Colonic mucosa (tissue), 4 donors: ENCODE measurements around the gene TSHZ2. TPM values are rescaled to one million over a fixed set of nuclear protein-coding genes. Genes with fewer than 3 reads are reported as not detected.

Experiments used
- DNase-seq: peaks from one replicate; pipeline ENCODE4 v3.0.0-alpha.2; 2020
- H3K27ac ChIP-seq: fragments of 200-600 bp; one replicate; pipeline ENCODE4 v1.8.0; 2021
- H3K27me3 ChIP-seq: fragments of 200-600 bp; one replicate; pipeline ENCODE4 v1.8.0; 2021
- H3K36me3 ChIP-seq: fragments of 200-600 bp; one replicate; pipeline ENCODE4 v1.8.0; 2021
- H3K4me1 ChIP-seq: fragments of 200-600 bp; one replicate; pipeline ENCODE4 v1.8.0; 2021; ENCODE audit warnings: mild to moderate bottlenecking
- H3K4me3 ChIP-seq: fragments of 200-600 bp; one replicate; pipeline ENCODE4 v1.8.0; 2021
- H3K9ac ChIP-seq, 2 donors: one replicate each; pipeline ENCODE4 v1.7.0; 2013; ENCODE audit warnings: control low read depth in 2 of 2, low read depth in 2 of 2, low read length in 2 of 2
- H3K9me3 ChIP-seq: fragments of 200-600 bp; one replicate; pipeline ENCODE4 v1.8.0; 2021
- intact Hi-C: fragments of 100-400 bp; cut with DNase I; formaldehyde crosslinking; loops from one replicate; pipeline ENCODE4 v1.14.1; 2022
- total RNA-seq, 2 donors: library from RNA; stranded (reverse); fragmentation: NEBNext Ultra II Directional in 1 of 2; extraction: Animal tissue kit (Norgen Biotek cat#: 25700) in 1 of 2; gene quantifications; one replicate each; pipeline ENCODE4 v1.2.1, GENCODE V29; 2021
- TF ChIP-seq, protein P1 (sequence below): fragments of 200-600 bp; IDR thresholded peaks from one replicate; pipeline ENCODE4 v1.8.0; 2022; ENCODE audit warnings: antibody characterized with exemption, mild to moderate bottlenecking
- donor health status: healthy.
- donor health status: DM: no; HTN: no; CAD: no.
- donor health status: DM: no; HTN: no; CAD: no.

Gene TSHZ2
- total RNA-seq, 2 donors from 2014 or later, result 2.1 to 3.1 TPM

DNA sequence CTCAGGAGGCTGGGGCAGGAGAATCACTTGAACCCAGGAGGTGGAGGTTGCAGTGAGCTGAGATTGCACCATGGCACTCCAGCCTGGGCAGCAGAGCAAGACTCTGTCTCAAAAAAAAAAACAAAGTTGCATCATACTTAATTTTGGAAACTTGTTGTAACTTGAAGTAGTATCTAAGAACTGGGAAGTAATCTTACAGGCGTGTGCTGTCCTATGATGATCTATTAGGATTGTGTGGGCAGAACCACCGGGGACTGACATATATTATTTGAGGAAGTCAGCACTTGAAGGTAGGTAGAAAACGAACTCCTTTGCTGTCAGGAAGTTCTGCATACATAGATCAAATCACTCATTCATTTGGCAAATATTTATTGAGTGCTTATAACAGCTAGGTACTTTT, 433.0 kb downstream of the TSHZ2 start:
- no peaks in the 10 kb centered on the region for H3K4me1 ChIP-seq
- H3K27ac ChIP-seq, result no peak overlapping the region
- H3K27me3 ChIP-seq, result no peaks in the 10 kb centered on the region
- TF ChIP-seq, protein P1, sequence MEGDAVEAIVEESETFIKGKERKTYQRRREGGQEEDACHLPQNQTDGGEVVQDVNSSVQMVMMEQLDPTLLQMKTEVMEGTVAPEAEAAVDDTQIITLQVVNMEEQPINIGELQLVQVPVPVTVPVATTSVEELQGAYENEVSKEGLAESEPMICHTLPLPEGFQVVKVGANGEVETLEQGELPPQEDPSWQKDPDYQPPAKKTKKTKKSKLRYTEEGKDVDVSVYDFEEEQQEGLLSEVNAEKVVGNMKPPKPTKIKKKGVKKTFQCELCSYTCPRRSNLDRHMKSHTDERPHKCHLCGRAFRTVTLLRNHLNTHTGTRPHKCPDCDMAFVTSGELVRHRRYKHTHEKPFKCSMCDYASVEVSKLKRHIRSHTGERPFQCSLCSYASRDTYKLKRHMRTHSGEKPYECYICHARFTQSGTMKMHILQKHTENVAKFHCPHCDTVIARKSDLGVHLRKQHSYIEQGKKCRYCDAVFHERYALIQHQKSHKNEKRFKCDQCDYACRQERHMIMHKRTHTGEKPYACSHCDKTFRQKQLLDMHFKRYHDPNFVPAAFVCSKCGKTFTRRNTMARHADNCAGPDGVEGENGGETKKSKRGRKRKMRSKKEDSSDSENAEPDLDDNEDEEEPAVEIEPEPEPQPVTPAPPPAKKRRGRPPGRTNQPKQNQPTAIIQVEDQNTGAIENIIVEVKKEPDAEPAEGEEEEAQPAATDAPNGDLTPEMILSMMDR, result no peak
- no peak overlapping the region for H3K4me3 ChIP-seq
- intact Hi-C loops, result no loop called here
- DNase-seq, result no peak
- no peaks in the 10 kb centered on the region for H3K36me3 ChIP-seq
- H3K9ac ChIP-seq, result no peak overlapping the region
- H3K9me3 ChIP-seq, result no peaks in the 10 kb centered on the region

DNA sequence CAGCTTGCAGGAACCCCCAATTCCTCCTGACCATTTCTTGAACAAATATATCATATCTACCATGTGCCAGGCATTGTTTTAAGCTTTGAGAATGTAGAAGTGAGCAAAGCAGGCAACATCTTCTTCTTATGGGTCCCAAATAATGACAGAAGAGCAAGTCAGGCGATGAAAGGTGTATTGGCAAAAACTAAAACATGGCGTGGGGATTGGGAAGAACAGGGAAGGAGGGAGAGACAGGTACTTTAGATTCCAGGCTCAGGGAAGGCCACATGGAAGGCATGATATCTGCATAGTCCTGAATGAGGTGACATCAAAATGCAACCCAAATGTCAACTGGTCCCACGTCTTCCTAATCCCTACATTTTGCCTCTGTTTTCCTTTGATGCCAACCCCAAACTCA, 434.4 kb downstream of the TSHZ2 start:
- Histone ChIP-seq H3K9me3 (no peaks in the 10 kb centered on the region), H3K27me3 (no peaks in the 10 kb centered on the region), H3K36me3 (no peaks in the 10 kb centered on the region), H3K4me3 (no peak overlapping the region), H3K9ac (no peak overlapping the region), H3K27ac (no peak overlapping the region), H3K4me1 (no peaks in the 10 kb centered on the region)
- no peak for DNase-seq
- TF ChIP-seq, protein P1, result no peak
- intact Hi-C loops, result no loop called here

DNA sequence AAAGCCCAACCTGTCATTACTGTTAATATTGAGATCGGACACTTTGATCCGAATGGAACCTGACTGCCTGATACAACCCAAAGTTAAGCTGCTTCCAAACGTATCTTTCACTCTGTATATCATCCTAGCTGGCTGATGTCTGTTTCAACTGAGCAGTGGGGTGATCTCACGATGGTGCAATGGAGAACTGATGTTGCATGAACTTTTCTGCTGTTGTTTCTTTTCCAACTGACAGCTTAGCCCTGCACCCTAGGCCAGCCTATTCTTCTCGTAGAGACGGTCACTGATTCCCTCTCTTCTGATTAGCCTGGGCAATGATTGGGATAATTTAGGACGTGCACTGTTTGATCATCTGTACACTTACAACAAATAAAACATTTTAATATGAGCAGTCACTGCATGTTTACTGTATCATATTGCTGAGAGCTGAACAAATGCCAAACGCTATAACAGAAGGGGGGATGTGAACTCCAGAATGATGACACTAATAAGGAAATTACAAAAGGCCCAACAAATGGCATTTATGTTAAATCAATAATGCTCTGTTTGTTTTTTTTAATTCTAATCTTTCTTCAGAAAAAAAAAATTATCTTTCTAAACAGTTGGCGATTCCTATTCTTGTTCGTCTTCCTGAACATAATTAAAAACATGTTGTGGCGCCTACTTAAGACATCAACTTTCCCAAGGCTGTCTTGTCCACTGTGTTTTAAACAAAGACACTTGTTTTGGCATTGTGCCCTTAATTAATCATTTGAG, 436.7 kb downstream of the TSHZ2 start:
- Histone ChIP-seq H3K9me3 (no peaks in the 10 kb centered on the region), H3K36me3 (no peaks in the 10 kb centered on the region), H3K27ac (no peak overlapping the region), H3K9ac (no peak overlapping the region), H3K4me3 (no peak overlapping the region), H3K27me3 (no peaks in the 10 kb centered on the region), H3K4me1 (no peaks in the 10 kb centered on the region)
- TF ChIP-seq, protein P1, result no peak
- intact Hi-C loops, result no loop called here
- no peak for DNase-seq

DNA sequence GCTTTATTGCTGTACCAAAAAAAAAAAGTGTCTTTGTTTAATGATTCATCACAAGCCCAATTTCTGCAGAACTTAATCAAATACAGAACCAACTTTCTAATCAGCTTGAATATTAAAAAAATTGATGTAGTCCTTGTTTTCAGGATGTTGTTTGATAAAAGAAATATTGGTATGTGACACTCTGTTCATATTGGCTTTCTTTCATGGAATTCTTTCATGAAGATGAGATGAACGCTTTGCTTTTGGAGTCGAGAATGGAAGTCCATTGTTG, 437.2 kb downstream of the TSHZ2 start:
- intact Hi-C loops, result no loop called here
- H3K4me3 ChIP-seq, result no peak overlapping the region
- H3K4me1 ChIP-seq, result no peaks in the 10 kb centered on the region
- DNase-seq, result no peak
- H3K9me3 ChIP-seq, result no peaks in the 10 kb centered on the region
- no peak overlapping the region for H3K27ac ChIP-seq
- no peak overlapping the region for H3K9ac ChIP-seq
- no peaks in the 10 kb centered on the region for H3K36me3 ChIP-seq
- TF ChIP-seq, protein P1, result no peak
- H3K27me3 ChIP-seq, result no peaks in the 10 kb centered on the region

DNA sequence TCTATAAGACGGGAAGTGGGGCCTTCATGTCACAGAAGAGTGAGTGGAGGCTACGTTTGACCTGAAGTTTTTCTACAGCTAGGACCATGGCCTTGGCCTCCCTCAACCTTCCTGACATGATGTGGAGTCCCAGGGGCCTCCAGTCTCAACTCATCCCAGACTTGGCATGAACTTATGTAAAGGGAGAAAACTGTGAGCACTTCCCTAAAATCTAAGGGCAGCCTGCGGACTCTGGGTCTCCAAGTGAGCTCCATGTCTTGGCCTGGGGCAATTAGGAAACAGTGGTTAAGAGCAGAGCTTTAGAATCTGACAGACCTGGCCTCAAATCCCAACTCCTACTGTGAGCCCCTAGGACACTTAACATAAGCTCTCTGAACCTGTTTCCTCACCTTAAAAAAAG, 439.0 kb downstream of the TSHZ2 start:
- H3K9ac ChIP-seq, result no peak overlapping the region
- H3K4me3 ChIP-seq, result no peak overlapping the region
- H3K27ac ChIP-seq, result no peak overlapping the region
- H3K9me3 ChIP-seq, result no peaks in the 10 kb centered on the region
- no peaks in the 10 kb centered on the region for H3K36me3 ChIP-seq
- H3K4me1 ChIP-seq, result no peaks in the 10 kb centered on the region
- intact Hi-C loops, result no loop called here
- no peaks in the 10 kb centered on the region for H3K27me3 ChIP-seq
- no peak for DNase-seq
- TF ChIP-seq, protein P1, result no peak
